Left cardiac atrium (tissue), 4 donors: ENCODE data around the gene MED23. TPM values are rescaled to one million over a fixed set of nuclear protein-coding genes. Genes with fewer than 3 reads are reported as not detected.
A peak's percentile ranks its signal among the peaks of the same experiment; 100 is the strongest.

Experiments
- ATAC-seq, 2 donors: fragments of 200-7000 bp; cut with Tn5 transposase; one replicate each; pipeline ENCODE4 v1.9.1; 2020; ENCODE audit warnings: mild to moderate bottlenecking in 2 of 2, moderate library complexity in 2 of 2
- DNase-seq: peaks from one replicate; pipeline ENCODE4 v3.0.0-alpha.2; 2020
- intact Hi-C, 2 donors: fragments of 100-400 bp; cut with DNase I; formaldehyde crosslinking; loops; one replicate each; pipeline versions ENCODE4 v1.14.1 to v1.15.1; 2022 to 2023
- long read RNA-seq: library from polyadenylated mRNA; unstranded; transcript quantifications from one replicate; pipeline ENCODE4 v2.0.0, GENCODE V29; 2021
- total RNA-seq, 2 donors: library from RNA; stranded (reverse); fragmentation: NEBNext Ultra II Directional; extraction: Animal tissue kit (Norgen Biotek cat#: 25700); gene quantifications; one replicate each; pipeline ENCODE4 v1.2.1, GENCODE V29; 2021
- donor health status: DM: no; HTN: yes; CAD: no.
- donor health status: DM: no; HTN: yes; CAD: no; lungs with severe emphysema.
- donor health status: DM: yes; HTN: yes; CAD: no.
- donor health status: Dilated cardiomyopathy.

Gene MED23, protein sequence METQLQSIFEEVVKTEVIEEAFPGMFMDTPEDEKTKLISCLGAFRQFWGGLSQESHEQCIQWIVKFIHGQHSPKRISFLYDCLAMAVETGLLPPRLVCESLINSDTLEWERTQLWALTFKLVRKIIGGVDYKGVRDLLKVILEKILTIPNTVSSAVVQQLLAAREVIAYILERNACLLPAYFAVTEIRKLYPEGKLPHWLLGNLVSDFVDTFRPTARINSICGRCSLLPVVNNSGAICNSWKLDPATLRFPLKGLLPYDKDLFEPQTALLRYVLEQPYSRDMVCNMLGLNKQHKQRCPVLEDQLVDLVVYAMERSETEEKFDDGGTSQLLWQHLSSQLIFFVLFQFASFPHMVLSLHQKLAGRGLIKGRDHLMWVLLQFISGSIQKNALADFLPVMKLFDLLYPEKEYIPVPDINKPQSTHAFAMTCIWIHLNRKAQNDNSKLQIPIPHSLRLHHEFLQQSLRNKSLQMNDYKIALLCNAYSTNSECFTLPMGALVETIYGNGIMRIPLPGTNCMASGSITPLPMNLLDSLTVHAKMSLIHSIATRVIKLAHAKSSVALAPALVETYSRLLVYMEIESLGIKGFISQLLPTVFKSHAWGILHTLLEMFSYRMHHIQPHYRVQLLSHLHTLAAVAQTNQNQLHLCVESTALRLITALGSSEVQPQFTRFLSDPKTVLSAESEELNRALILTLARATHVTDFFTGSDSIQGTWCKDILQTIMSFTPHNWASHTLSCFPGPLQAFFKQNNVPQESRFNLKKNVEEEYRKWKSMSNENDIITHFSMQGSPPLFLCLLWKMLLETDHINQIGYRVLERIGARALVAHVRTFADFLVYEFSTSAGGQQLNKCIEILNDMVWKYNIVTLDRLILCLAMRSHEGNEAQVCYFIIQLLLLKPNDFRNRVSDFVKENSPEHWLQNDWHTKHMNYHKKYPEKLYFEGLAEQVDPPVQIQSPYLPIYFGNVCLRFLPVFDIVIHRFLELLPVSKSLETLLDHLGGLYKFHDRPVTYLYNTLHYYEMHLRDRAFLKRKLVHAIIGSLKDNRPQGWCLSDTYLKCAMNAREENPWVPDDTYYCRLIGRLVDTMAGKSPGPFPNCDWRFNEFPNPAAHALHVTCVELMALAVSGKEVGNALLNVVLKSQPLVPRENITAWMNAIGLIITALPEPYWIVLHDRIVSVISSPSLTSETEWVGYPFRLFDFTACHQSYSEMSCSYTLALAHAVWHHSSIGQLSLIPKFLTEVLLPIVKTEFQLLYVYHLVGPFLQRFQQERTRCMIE (N-terminal part only)
- total RNA-seq, result 10 to 100 TPM; 12.5 to 15.1 TPM
- long read RNA-seq, full-length matches to known transcripts, result 2 of 4 reads
- long read RNA-seq, partial matches to known transcripts, result 1 of 4 reads
- long read RNA-seq, other reads (novel, unspliced or antisense), result 1 of 4 reads

DNA sequence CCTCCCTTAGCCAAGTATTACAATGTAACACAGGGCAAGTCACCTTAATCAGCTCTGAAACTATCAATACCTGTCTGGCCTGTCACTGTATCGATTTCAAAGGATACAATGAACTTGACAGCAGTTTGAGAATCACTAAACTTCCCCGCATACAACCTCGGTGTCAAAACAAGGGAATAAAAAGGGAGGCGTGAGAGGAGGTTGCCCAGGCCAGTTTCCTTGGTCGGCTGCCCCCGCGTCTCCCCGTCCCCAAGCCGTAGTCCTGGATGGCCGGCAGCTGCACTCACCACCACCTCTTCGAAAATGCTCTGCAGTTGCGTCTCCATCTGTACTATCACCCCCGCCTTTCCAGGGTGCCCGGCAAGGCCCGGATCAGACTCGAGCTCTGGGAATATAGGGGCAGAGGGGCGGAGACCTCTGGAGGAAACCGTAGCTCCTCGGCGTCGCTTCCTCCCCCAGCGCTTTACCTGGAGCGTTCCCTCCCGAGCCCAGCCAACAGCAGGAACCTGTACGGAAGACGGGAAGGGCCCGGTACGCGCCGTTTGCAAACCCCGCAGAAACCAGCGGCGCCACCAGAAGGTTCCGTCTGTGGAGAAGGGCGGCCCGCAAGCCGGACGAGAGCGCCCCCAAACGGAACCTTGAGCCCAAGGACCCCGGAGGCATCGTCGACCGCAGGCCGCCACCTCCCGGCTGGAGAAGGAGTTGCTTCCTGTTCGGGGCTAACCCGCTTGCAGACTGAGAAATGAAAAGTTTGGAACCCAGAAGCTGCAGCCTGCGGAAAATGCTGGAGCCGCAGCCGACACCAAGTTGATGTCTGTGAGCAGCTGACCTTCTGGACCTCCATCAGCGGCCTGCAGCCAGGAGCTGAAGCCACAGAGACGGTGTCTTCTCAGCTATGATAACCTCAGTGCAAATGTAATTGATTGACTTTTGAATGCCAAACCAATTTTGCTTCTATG, at the start of gene MED23:
TSS of gene MED23 (minus strand) at position 519 of the 959 bp plus-strand sequence. CDS start at position 326, 193 bp downstream.
- ATAC-seq (peak; percentile 96 to 97), DNase-seq (peak; percentile 95)
- intact Hi-C loops, result no loop called here

DNA sequence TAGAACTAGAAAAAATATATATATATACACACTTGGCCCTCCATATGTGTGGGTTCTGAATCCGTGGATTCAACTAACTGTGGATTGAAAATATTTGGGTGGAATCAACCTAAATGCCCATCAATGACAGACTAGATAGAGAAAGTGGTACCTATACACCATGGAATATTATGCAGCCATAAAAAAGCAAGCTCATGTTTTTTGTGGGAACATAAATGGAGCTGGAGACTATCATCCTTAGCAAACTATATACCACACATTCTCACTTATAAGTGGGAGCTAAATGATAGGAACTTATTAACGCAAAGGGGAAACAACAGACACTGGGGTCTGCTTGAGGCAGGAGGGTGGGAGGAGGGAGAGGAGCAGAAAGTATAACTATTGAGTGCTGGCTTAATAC, 45.1 kb upstream of the MED23 start:
- DNase-seq, result no peak
- intact Hi-C loops, result no loop called here
- no peak for ATAC-seq

DNA sequence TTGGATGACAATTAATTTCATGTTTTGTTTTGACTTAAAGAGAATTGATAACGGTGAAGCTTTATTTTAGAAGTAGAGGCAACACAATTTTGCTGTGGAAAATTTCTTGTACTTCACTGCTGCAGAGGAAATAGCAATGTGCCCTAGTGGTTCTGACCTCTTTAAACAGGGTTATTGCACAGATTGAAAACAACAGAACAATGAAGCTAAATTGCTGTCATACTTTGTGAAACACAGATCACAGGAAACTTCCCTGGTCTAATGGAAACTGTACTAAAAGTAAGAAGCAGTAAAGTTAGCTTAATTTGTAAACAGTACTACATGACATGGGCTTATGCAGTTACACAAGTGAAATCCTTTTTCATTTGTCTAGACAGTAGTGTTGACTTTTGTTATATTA, 41.8 kb upstream of the MED23 start:
- ATAC-seq (no peak), DNase-seq (no peak)
- intact Hi-C loops, result no loop called here

DNA sequence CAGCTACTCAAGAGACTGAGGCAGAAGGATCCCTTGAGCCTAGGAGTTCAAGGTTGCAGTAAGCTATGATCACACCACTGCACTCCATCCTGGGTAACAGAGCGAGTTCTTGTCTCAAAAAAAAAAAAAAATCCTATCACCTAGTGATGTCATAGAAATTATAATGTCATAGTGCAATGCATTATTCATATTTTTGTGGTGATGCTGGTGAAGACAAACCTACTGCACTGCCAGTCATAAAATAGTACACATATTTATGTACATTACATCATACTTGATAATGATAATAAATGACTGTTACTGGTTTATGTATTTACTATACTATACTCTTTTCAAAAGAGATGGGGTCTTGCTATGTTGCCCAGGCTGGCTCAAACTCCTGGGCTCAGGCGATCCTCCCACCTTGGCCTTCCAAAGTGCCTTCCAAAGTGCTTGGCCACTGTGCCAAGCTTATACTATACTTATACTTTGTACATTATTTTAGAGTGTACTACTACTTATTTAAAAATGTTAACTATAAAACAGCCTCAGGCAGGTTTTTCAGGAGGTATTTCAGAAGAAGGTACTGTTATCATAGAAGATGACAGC, 35.6 kb upstream of the MED23 start:
- no peak for DNase-seq
- no peak for ATAC-seq
- intact Hi-C loops, result no loop called here

DNA sequence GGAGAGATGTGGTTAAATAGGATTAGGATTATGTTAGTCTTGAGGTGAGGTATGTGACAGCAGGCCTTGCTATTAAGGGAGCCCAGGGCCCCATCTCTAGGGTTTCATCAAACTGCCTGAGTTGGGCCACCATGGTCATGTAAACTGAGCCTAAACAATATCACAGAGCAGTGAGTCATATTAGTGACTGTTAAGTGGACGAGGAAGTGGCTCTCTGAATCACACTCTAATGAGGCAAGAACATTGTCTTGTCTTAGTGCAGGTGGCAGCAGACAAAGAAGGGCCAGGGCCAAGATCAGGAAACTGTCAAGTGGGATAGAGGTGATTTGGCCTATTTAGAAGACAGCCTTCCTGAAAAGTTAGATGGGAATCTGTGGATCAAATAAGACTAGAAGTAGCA, 32.2 kb upstream of the MED23 start:
- no peak for DNase-seq
- ATAC-seq, result no peak
- intact Hi-C loops, result no loop called here

DNA sequence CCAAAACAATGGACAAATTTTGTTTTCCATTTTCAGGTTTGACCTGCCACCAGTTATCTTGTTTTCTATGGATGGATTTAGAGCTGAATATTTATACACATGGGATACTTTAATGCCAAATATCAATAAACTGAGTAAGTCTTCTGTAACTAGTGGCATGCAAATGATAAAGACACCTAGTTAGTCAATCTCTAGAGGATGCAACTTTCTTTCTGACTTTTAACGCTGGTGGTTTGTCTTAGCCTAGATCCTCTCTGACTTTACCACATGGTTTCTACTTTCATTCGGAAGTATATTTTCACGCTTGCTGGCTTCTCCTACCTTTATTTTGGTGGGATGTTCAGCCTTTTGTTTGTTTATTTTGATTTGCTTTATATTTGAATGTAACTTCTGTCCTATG, 30.2 kb upstream of the MED23 start:
- intact Hi-C loops, result no loop called here
- ATAC-seq, result no peak

DNA sequence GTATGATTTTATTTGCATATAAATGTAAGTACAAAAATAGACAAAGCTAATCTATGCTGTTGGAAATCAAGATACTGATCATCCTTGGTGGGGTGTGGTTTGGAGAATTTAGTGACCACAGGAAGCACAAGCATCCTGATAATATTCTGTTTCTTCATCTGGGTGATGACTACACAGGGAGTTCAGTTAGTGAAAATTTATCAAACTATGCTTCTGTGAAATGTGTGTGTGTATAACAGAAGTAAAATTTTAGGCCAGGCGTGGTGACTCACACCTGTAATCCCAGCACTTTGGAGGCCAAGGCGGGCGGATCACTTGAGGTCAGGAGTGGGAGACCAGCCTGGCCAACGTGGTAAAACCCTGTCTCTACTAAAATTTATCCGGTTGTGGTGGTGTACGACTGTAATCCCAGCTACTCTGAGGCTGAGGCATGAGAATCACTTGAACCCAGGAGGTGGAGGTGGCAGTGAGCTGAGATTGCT, 29.6 kb upstream of the MED23 start:
- DNase-seq (no peak), ATAC-seq (no peak)
- intact Hi-C loops, result no loop called here

More for the DNA sequence above, 30.2 kb upstream of the MED23 start:
- DNase-seq, result no peak

DNA sequence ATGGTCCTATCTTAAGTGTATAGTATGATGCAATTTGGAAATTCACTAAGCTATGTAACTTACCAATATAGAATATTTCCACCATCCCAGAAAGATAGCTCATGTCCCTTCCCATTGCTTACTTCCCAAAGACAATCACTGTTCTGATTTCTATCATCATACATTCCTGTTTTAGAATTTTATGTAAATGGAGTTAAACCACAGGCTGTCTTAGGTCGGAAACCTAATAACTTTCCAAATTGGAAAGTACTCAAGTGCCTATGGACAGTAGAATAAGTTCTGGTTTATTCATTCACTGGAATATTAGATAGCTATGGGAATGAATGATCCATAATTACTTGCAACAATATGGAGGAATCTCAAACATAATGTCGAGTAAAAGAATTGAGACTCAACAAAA, 29.2 kb upstream of the MED23 start:
- no peak for ATAC-seq
- intact Hi-C loops, result no loop called here

DNA sequence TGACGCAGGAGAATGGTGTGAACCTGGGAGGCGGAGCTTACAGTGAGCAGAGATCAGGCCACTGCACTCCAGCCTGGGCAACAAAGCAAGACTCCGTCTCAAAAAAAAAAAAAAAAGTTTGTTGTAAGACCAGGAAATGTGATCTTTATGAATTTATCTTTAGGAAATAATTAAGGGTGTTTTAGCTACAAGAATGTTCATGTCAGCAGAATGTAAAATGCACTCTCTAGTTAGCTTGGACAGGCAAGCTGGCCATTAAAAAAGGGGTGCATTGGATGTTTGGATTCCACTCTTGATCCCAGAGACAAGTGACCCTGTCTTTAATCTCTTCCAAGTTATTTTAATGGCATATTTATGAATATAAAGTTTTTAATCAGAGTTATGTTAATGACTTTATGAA, 28.6 kb upstream of the MED23 start:
- no peak for ATAC-seq
- DNase-seq, result no peak
- intact Hi-C loops, result no loop called here

More for the DNA sequence above, 29.2 kb upstream of the MED23 start:
- no peak for DNase-seq

DNA sequence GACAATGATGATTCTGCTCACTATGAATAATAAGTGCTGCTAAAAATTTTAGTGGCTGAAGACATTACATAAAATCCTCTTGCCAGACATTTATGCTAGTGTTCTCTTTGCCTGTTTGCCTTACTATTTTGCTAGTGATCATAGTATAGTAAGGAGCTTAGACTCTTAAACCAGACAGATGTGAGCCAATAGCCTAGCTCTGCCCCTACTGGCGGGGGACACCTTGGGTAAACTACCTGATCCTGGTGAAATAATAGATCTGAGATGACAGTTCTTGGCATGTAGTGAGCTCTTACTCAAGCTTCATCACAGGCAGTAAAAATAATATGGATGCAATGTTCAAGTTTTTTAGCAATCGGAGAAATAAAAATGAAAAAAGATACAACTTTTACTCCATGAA, 27.9 kb upstream of the MED23 start:
- no peak for DNase-seq
- intact Hi-C loops, result no loop called here
- ATAC-seq, result no peak

DNA sequence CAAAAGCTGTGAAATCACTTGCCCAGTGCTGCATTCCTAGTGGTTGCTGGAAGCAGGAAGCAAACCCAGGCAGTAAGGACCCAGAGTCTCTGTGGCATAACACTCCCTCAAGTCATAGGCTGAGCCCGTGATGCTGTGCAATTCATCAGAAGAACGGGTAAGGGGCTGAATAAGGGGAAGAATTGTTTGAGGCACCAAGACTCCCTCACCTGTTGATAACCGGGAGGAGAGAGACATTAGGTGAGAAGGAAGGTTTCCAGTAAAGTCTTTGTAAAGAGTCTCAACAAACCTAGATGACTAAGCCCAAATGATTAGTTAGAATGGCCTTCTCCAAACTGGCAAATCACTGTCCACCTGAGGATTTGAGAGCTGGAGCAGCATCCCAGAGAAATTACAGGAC, 27.3 kb upstream of the MED23 start:
- intact Hi-C loops, result no loop called here
- DNase-seq, result no peak
- no peak for ATAC-seq

DNA sequence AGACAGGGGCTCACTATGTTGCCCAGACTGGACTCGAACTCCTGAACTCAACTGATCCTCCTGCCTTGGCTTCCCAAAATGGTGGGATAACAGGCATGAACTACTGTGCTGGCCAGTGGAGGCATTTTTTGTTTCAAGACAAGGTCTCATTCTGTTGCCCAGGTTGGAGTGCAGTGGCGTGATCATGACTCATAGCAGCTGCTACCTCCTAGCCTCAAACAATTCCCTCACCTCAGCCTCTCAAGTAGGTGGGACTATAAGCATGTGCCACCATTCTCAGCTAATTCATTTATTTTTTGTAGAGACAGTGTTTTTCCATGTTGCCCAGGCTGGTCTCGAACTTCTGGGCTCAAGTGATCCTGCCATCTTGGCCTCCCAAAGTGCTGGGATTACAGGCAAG, 26.3 kb upstream of the MED23 start:
- no peak for DNase-seq
- no peak for ATAC-seq
- intact Hi-C loops, result no loop called here

DNA sequence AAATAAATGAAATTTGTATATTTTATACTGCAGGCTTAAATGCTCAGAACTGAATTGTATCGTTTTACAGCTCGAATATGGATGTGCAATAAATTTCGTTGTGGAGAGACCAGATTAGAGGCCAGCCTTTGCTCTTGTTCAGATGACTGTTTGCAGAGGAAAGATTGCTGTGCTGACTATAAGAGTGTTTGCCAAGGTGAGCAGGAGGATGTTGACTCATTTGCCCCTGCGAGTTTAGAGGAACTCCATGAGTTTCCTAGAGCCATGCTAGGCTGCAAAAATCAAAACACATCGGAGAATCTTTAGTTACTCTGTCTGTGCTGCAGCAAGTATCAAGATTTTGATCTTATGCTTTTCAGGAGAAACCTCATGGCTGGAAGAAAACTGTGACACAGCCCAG, 24.4 kb upstream of the MED23 start:
- DNase-seq, result no peak
- no peak for ATAC-seq
- intact Hi-C loops, result no loop called here

DNA sequence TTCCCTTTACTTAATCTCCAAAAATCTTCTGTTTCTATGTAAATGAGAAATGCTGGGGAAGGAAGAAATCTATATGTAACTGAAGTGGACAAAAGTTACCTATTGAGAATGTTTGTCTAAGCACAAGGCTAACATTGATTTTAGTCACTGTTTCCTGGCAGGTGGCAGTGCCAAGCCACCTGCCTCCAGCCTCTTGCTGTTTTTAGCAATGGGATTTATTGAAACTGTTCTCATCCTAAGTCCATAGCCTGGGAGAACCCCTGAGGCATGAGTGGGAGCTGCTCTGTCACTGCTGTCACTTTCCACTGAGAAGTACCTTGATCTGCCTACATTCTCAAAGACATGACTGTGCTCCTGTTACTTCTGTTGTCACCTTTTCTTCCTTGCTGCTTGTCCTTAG, 23.7 kb upstream of the MED23 start:
- ATAC-seq, result no peak
- intact Hi-C loops, result no loop called here
- DNase-seq, result no peak

DNA sequence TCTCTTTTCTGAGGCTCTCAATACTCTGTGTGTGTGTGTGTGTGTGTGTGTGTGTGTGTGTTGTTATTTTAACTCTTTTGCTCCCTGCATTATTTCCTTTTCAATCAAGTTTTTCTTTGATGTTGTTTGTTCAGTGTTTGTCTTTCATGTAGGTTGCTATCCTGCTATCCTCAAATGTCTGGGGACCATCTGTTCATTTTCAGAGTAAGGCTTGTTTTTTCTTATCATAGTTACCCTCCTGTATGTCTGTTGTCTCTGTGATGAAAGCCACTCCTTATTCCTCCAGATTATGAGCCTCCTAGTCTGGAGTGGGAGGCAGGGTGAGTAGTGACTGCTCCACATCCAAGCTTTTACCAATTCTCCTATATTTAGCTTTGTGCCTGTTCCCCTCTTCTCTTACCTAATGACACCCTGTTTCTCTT, 18.2 kb upstream of the MED23 start:
- no peak for DNase-seq
- intact Hi-C loops, result no loop called here
- no peak for ATAC-seq

DNA sequence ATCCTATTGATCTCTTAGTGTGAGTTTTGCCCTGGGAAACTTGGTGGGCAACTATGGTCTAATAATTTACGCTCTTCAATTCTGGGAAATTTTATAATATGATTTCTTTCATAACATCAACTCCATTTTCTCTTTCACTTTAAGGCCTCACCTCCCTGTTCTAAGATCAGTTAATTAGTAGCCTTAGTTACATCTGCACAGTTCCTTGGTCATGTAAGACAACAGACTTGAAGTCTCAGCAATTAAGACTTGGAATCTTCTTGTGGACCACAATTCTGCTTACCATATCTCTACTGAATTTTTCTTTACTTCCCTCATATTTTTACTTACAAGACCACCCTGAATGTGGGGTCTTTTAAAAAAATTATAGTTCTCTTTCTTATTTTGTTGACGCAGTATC, 17.8 kb upstream of the MED23 start:
- intact Hi-C loops, result no loop called here
- ATAC-seq (no peak), DNase-seq (no peak)

DNA sequence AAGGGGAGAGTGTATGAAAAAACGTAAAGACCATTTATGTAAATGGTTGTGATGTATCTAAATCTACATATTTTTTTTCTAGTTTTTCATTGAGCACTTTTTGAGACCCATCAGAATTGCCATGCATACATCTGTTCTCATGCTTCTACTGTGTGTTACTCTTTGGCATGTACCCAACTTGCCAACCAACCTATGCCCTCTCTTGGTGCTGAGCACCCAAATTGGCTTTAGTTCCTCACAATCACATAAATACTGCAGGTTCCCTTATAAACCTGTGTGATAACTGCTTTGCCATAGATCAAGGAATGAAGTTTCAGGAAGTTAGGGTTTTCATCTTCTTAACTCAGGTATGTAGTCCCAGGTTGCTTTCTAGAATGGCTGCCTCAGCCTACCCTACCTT, 16.9 kb upstream of the MED23 start:
- intact Hi-C loops, result no loop called here
- no peak for ATAC-seq
- no peak for DNase-seq
